Loucy (cell line): ENCODE measurements around the gene ULK3.

Source experiments
- H2AFZ ChIP-seq: fragments of 200-600 bp; sonication (generic); 2 replicates; pipeline ENCODE4 v1.6.0; 2016; ENCODE audit warnings: antibody characterized with exemption, mild to moderate bottlenecking, low read length, moderate library complexity
- H3F3A ChIP-seq: fragments of 200-600 bp; 2 replicates; pipeline ENCODE4 v1.6.0; 2016; ENCODE audit warnings: antibody characterized with exemption, low read depth, mild to moderate bottlenecking
- H3K27me3 ChIP-seq: fragments of 200-600 bp; sonication (generic); 2 replicates; pipeline ENCODE4 v1.6.1; 2014; ENCODE audit warnings: low read length, mild to moderate bottlenecking; ENCODE audit not compliant: insufficient read depth, poor library complexity, severe bottlenecking
- H3K36me3 ChIP-seq: fragments of 200-600 bp; sonication (generic); 2 replicates; pipeline ENCODE4 v1.6.1; 2016; ENCODE audit warnings: low read length; ENCODE audit not compliant: insufficient read depth
- H3K4me1 ChIP-seq: fragments of 200-600 bp; sonication (generic); 2 replicates; pipeline ENCODE4 v1.5.1; 2014; ENCODE audit warnings: low read length, mild to moderate bottlenecking; ENCODE audit not compliant: insufficient read depth, poor library complexity, severe bottlenecking
- H3K4me2 ChIP-seq: fragments of 200-600 bp; sonication (generic); 2 replicates; pipeline ENCODE4 v1.6.0; 2014; ENCODE audit warnings: antibody characterized with exemption, low read length, low read depth, mild to moderate bottlenecking; ENCODE audit not compliant: poor library complexity, severe bottlenecking
- H3K4me3 ChIP-seq: fragments of 200-600 bp; sonication (generic); 2 replicates; pipeline ENCODE4 v1.5.1; 2014; ENCODE audit warnings: low read length, mild to moderate bottlenecking, mixed read lengths; ENCODE audit not compliant: poor library complexity, severe bottlenecking
- H3K79me2 ChIP-seq: fragments of 200-600 bp; sonication (generic); 2 replicates; pipeline ENCODE4 v1.6.1; 2014; ENCODE audit warnings: low read length; ENCODE audit not compliant: insufficient read depth
- H3K9ac ChIP-seq: fragments of 200-600 bp; sonication (generic); 2 replicates; pipeline ENCODE4 v1.6.0; 2014; ENCODE audit warnings: mild to moderate bottlenecking, low read depth, low read length, moderate library complexity; ENCODE audit not compliant: poor library complexity, severe bottlenecking
- H3K9me2 ChIP-seq: fragments of 200-600 bp; sonication (generic); replicated peaks from 2 replicates; pipeline ENCODE4 v1.6.1; 2016; ENCODE audit warnings: low read depth, low read length, mixed read lengths
- H3K9me3 ChIP-seq: fragments of 200-600 bp; sonication (generic); 2 replicates; pipeline ENCODE4 v1.6.1; 2014; ENCODE audit warnings: mild to moderate bottlenecking, antibody characterized with exemption, low read length, low read depth; ENCODE audit not compliant: insufficient read depth
- H4K20me1 ChIP-seq: fragments of 200-600 bp; sonication (generic); 2 replicates; pipeline ENCODE4 v1.6.0; 2014; ENCODE audit warnings: antibody characterized with exemption, low read length, mild to moderate bottlenecking; ENCODE audit not compliant: insufficient read depth, poor library complexity, severe bottlenecking
- CTCF ChIP-seq: fragments of 200-600 bp; sonication (generic); conservative IDR thresholded peaks from 2 replicates; pipeline ENCODE4 v1.5.1; 2014; ENCODE audit warnings: mild to moderate bottlenecking, antibody characterized with exemption, low read length
- EZH2phosphoT487 ChIP-seq: fragments of 200-600 bp; IDR thresholded peaks from 2 replicates; pipeline ENCODE4 v1.6.1; 2018; ENCODE audit warnings: antibody characterized with exemption, mild to moderate bottlenecking, moderate library complexity, borderline replicate concordance

The ULK3 gene

DNA sequence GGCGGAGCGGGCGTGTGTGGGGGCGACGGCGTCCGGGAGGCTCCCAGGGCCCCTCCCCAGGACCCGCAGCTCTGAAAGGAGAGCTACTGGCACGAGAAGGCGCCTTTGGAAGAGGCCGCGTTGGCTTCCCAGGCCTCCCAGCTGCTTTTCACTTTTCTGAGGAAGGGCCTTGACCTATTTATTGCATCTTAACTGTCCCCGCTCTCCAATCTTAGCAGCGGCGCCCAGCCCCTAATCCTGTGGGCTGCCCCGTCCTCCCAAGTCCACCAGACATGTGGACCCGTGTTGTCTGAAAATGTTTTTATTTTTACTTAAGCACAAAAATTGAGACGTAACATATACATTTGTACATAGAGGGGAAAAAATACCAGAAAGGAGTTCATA is 481 bp upstream of the ULK3 start:
- H2AFZ ChIP-seq: peak overlapping the region; percentile 58
- no peaks in the 10 kb centered on the region for H3K9me3 ChIP-seq
- no peaks in the 10 kb centered on the region for H3K27me3 ChIP-seq
- peaks cover 3% of the 10 kb centered on the region for H4K20me1 ChIP-seq
- peaks cover 40% of the 10 kb centered on the region for H3K4me1 ChIP-seq
- TF ChIP-seq EZH2phosphoT487 (no peak), CTCF (peak; percentile 39; the same call in 1 of the 2 replicates)
- H3K4me2 ChIP-seq: peak overlapping the region; percentile 91
- peaks cover 21% of the 10 kb centered on the region for H3K79me2 ChIP-seq
- H3K36me3 ChIP-seq: peaks cover 17% of the 10 kb centered on the region; the same call in 1 of the 2 replicates
- no peaks in the 10 kb centered on the region for H3K9me2 ChIP-seq
- peak overlapping the region; percentile 94 for H3K4me3 ChIP-seq
- no peaks in the 10 kb centered on the region; the same call in 1 of the 2 replicates for H3F3A ChIP-seq
- peak overlapping the region; percentile 85 for H3K9ac ChIP-seq

DNA sequence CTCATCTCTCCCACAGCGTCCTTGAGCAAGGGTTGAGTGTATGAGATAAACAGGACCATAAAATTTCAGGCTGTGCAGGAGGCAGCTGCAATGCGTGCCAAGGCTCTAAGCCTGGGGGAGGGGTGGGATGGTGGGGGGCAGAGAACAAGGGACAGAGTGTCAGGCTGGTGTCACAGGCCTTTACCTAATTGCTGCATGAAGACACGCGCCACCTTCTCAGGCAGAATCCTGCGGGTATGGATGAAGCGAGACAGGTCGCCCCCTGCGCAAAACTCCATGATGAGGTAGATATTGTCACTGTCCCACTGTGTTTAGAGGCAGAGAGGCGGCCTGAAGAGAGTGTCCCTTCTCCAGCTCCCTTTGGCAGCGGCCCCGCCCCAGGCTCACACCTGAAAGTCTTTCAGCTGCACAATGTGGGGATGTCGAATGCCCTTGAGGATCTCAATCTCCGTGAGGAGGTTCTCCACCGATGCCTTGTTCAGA is 1.0 kb downstream of the ULK3 start:
- no peaks in the 10 kb centered on the region for H3K9me3 ChIP-seq
- TF ChIP-seq CTCF (no peak), EZH2phosphoT487 (no peak)
- H4K20me1 ChIP-seq: peaks cover 3% of the 10 kb centered on the region
- no peaks in the 10 kb centered on the region for H3K9me2 ChIP-seq
- peak overlapping the region; percentile 85 for H3K4me2 ChIP-seq
- H3K27me3 ChIP-seq: no peaks in the 10 kb centered on the region
- H2AFZ ChIP-seq: no peak overlapping the region
- H3K4me3 ChIP-seq: peak overlapping the region; percentile 94
- H3K4me1 ChIP-seq: peaks cover 40% of the 10 kb centered on the region
- no peaks in the 10 kb centered on the region; the same call in 1 of the 2 replicates for H3F3A ChIP-seq
- peaks cover 3% of the 10 kb centered on the region; the same call in 1 of the 2 replicates for H3K36me3 ChIP-seq
- H3K79me2 ChIP-seq: peaks cover 21% of the 10 kb centered on the region
- H3K9ac ChIP-seq: peak overlapping the region; percentile 92

DNA sequence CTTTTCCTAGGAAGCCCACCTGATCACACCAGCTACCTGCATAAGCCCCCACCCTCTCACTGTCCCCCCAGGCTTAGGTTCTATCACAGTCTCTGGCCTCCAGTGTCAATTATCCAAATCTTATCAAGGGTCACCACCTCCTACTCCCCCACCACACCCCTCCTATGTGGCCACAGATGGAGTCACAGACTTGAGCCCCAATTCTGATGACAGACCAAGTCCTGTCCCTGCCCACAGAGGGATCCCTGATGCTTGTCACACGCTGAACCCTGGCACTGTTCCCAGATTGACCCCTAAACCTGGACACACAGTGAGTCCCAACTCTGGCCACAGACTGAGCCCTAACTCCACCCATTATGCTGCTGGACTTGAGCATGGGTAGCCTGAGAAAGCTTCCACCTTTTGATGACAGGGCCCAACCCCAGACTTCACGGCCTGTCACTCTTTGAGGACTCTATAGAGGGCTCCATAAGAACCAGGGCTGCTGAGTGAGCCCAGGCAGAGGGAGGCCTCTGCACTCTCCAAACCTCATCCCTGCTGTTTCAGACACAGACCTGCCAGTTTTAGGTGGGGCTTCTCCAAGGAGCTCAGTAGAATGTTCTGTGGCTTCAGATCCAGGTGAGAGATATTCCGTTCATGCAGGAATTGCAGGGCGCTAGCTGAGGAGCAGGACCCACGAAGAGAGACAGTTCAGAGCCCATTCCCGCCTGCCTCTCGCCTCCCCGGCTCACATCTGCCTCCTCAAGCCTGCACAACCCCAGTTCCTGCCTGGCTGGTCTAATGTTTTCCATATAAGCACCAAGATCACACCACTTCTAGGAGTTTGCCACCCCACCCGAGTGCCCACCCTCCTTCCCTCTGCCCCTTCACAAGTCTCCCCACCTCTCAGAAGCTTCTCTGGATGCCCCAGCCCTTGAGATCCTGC is 1.8 kb downstream of the ULK3 start:
- peaks cover 3% of the 10 kb centered on the region for H4K20me1 ChIP-seq
- peaks cover 21% of the 10 kb centered on the region for H3K79me2 ChIP-seq
- no peak overlapping the region for H2AFZ ChIP-seq
- peaks cover 40% of the 10 kb centered on the region for H3K4me1 ChIP-seq
- 0 out of 2 replicates have a peak, but pooled peaks have one; percentile 9 for TF ChIP-seq CTCF
- no peak for TF ChIP-seq EZH2phosphoT487
- H3F3A ChIP-seq: no peaks in the 10 kb centered on the region; the same call in 1 of the 2 replicates
- no peaks in the 10 kb centered on the region for H3K9me2 ChIP-seq
- H3K36me3 ChIP-seq: peaks cover 3% of the 10 kb centered on the region; the same call in 1 of the 2 replicates
- no peaks in the 10 kb centered on the region for H3K27me3 ChIP-seq
- no peaks in the 10 kb centered on the region for H3K9me3 ChIP-seq
- peak overlapping the region; percentile 85 for H3K4me2 ChIP-seq
- peak overlapping the region; percentile 92 for H3K9ac ChIP-seq
- peak overlapping the region; percentile 94 for H3K4me3 ChIP-seq
